IMR-90 (cell line): ENCODE data around the gene HOXB2. TPM values are rescaled to one million over a fixed set of nuclear protein-coding genes. Genes with fewer than 3 reads are reported as not detected.

Source experiments
- ATAC-seq: fragments of 200-7000 bp; cut with Tn5 transposase; 2 replicates; pipeline ENCODE4 v1.9.1; 2020; ENCODE audit warnings: low read depth, mild to moderate bottlenecking, moderate library complexity
- BruUV-seq: library from RNA; stranded (reverse); fragments of 400-500 nt; replicated peaks from 2 replicates; lab custom pipeline; 2021; lab: Mats Ljungman, UMichigan
- CTCF ChIA-PET: fragments of 300-600 bp; formaldehyde crosslinking; extraction: SDS; loops from one replicate; lab custom pipeline; 2021; ENCODE audit warnings: antibody characterized with exemption; lab: Yijun Ruan, JAX
- POLR2A ChIA-PET: fragments of 300-600 bp; sonication (Branson Sonifier 250); formaldehyde crosslinking; loops from one replicate; lab custom pipeline; 2022; ENCODE audit warnings: antibody characterized with exemption; ENCODE audit not compliant: unreplicated experiment; lab: Charles Lee
- DNase-seq: peaks from one replicate; pipeline ENCODE4 v3.0.0; 2013
- H2AFZ ChIP-seq: replicated peaks from 2 replicates; pipeline ENCODE3; 2013; ENCODE audit warnings: low read length, mild to moderate bottlenecking; ENCODE audit not compliant: poor library complexity
- H2AK5ac ChIP-seq: 2 replicates; pipeline ENCODE4 v1.6.1; 2013; ENCODE audit warnings: low read depth, low read length, inconsistent platforms
- H2AK9ac ChIP-seq: replicated peaks from 2 replicates; pipeline ENCODE3; 2013; ENCODE audit warnings: mild to moderate bottlenecking, low read depth, low read length, moderate library complexity; ENCODE audit not compliant: poor library complexity
- H2BK120ac ChIP-seq: 2 replicates; pipeline ENCODE4 v1.6.1; 2013; ENCODE audit warnings: low read depth, low read length, inconsistent platforms
- H2BK15ac ChIP-seq: 3 replicates; pipeline ENCODE4 v1.6.1; 2013; ENCODE audit warnings: low read depth, low read length, inconsistent platforms
- H2BK20ac ChIP-seq: 2 replicates; pipeline ENCODE4 v1.6.1; 2013; ENCODE audit warnings: low read depth, mild to moderate bottlenecking, inconsistent platforms, low read length, moderate library complexity
- H2BK5ac ChIP-seq: 2 replicates; pipeline ENCODE4 v1.6.1; 2013; ENCODE audit warnings: mild to moderate bottlenecking, low read depth, low read length, inconsistent platforms; ENCODE audit not compliant: poor library complexity, severe bottlenecking
- H3K14ac ChIP-seq: replicated peaks from 2 replicates; pipeline ENCODE4 v1.6.1; 2013; ENCODE audit warnings: low read depth, low read length, inconsistent platforms
- H3K18ac ChIP-seq: 2 replicates; pipeline ENCODE4 v1.6.1; 2013; ENCODE audit warnings: low read depth, low read length, control low read depth
- H3K23ac ChIP-seq: 2 replicates; pipeline ENCODE4 v1.6.1; 2013; ENCODE audit warnings: low read depth, low read length, inconsistent platforms
- H3K27ac ChIP-seq: 2 replicates; pipeline ENCODE4 v1.5.1; 2013; ENCODE audit warnings: mild to moderate bottlenecking, control low read depth, low read length; ENCODE audit not compliant: insufficient read depth
- H3K27me3 ChIP-seq: 2 replicates; pipeline ENCODE4 v1.6.1; 2013; ENCODE audit warnings: low read length; ENCODE audit not compliant: control insufficient read depth, insufficient read depth
- H3K36me3 ChIP-seq: 2 replicates; pipeline ENCODE4 v1.6.1; 2013; ENCODE audit warnings: low read length, mixed read lengths; ENCODE audit not compliant: control insufficient read depth, insufficient read depth
- H3K4ac ChIP-seq: 2 replicates; pipeline ENCODE4 v1.6.1; 2013; ENCODE audit warnings: low read depth, low read length, inconsistent platforms
- H3K4me1 ChIP-seq: 2 replicates; pipeline ENCODE4 v1.6.1; 2013; ENCODE audit warnings: low read length, mixed read lengths; ENCODE audit not compliant: control insufficient read depth, insufficient read depth
- H3K4me2 ChIP-seq: 2 replicates; pipeline ENCODE4 v1.6.1; 2013; ENCODE audit warnings: low read depth, mild to moderate bottlenecking, control low read depth, low read length, moderate library complexity
- H3K4me3 ChIP-seq: 2 replicates; pipeline ENCODE4 v1.5.1; 2013; ENCODE audit warnings: low read depth, mild to moderate bottlenecking, control low read depth, low read length, moderate library complexity; ENCODE audit not compliant: insufficient read depth
- H3K56ac ChIP-seq: 2 replicates; pipeline ENCODE4 v1.6.1; 2013; ENCODE audit warnings: low read length, inconsistent platforms; ENCODE audit not compliant: insufficient read depth; ENCODE audit errors: extremely low read depth
- H3K79me1 ChIP-seq, 2 experiments: 2 replicates each; pipeline ENCODE4 v1.6.1; 2013; ENCODE audit warnings: low read length in 2 of 2, inconsistent platforms in 1 of 2, low read depth in 1 of 2
- H3K9ac ChIP-seq: 2 replicates; pipeline ENCODE4 v1.6.1; 2013; ENCODE audit warnings: low read depth, low read length, control low read depth
- H3K9me1 ChIP-seq: 2 replicates; pipeline ENCODE4 v1.6.1; 2013; ENCODE audit warnings: low read length, inconsistent platforms; ENCODE audit not compliant: insufficient read depth
- H3K9me3 ChIP-seq: 2 replicates; pipeline ENCODE4 v1.6.1; 2013; ENCODE audit warnings: low read length; ENCODE audit not compliant: control insufficient read depth, insufficient read depth
- H4K20me1 ChIP-seq: 2 replicates; pipeline ENCODE4 v1.6.1; 2013; ENCODE audit warnings: low read length, inconsistent platforms; ENCODE audit not compliant: insufficient read depth
- H4K5ac ChIP-seq: 2 replicates; pipeline ENCODE4 v1.6.1; 2013; ENCODE audit warnings: mild to moderate bottlenecking, low read depth, low read length, control low read depth
- H4K8ac ChIP-seq, 2 experiments: 2 replicates each; pipeline ENCODE4 v1.6.1; 2013; ENCODE audit warnings: low read depth in 2 of 2, low read length in 2 of 2, control low read depth in 1 of 2, inconsistent platforms in 1 of 2
- H4K91ac ChIP-seq: 2 replicates; pipeline ENCODE4 v1.6.1; 2013; ENCODE audit warnings: low read depth, low read length, inconsistent platforms; ENCODE audit not compliant: insufficient read depth
- CEBPB ChIP-seq: IDR thresholded peaks from 2 replicates; pipeline ENCODE4 v1.6.1; 2012; ENCODE audit warnings: low read depth, low read length, improper control_type of control experiment
- CHD1 ChIP-seq: IDR thresholded peaks from 2 replicates; pipeline ENCODE4 v1.6.1; 2012; ENCODE audit warnings: low read depth, low read length, improper control_type of control experiment
- CTCF ChIP-seq: conservative IDR thresholded peaks from 2 replicates; pipeline ENCODE4 v1.5.1; 2012; ENCODE audit warnings: mild to moderate bottlenecking, low read depth, low read length, improper control_type of control experiment
- FOS ChIP-seq: fragments of 150-350 bp; IDR thresholded peaks from 2 replicates; pipeline ENCODE4 v1.6.1; 2016; ENCODE audit warnings: low read depth, low read length
- MAFK ChIP-seq: IDR thresholded peaks from 2 replicates; pipeline ENCODE4 v1.6.1; 2012; ENCODE audit warnings: low read depth, low read length, improper control_type of control experiment
- MAZ ChIP-seq: IDR thresholded peaks from 2 replicates; pipeline ENCODE4 v1.6.1; 2012; ENCODE audit warnings: low read depth, mild to moderate bottlenecking, low read length, improper control_type of control experiment, moderate library complexity, borderline replicate concordance
- MXI1 ChIP-seq: IDR thresholded peaks from 2 replicates; pipeline ENCODE4 v1.6.1; 2012; ENCODE audit warnings: low read depth, mild to moderate bottlenecking, low read length, moderate library complexity, borderline replicate concordance
- RAD21 ChIP-seq: IDR thresholded peaks from 2 replicates; pipeline ENCODE4 v1.6.1; 2012; ENCODE audit warnings: low read length, improper control_type of control experiment
- RCOR1 ChIP-seq: IDR thresholded peaks from 2 replicates; pipeline ENCODE4 v1.6.1; 2012; ENCODE audit warnings: mild to moderate bottlenecking, low read length, improper control_type of control experiment; ENCODE audit not compliant: insufficient replicate concordance
- RFX5 ChIP-seq: IDR thresholded peaks from 2 replicates; pipeline ENCODE4 v1.8.0; 2012; ENCODE audit warnings: low read depth, mild to moderate bottlenecking, low read length, moderate library complexity
- WGBS, 2 experiments: methylation state at CpG; one replicate each; pipeline versions ENCODE4 v1.1.5 to v1.1.7; 2013; ENCODE audit warnings: missing lambda C conversion rate in 2 of 2; ENCODE audit not compliant: insufficient read length in 1 of 2; ENCODE audit errors: extremely low coverage in 2 of 2; 5-methylcytosine and 5-hydroxymethylcytosine counted together
- dilution Hi-C: fragments of 300-500 bp; cut with HindIII; formaldehyde crosslinking; loops from one replicate; pipeline ENCODE4 v1.14.3; 2018; ENCODE audit warnings: low sequenced_read_pairs; ENCODE audit not compliant: unreplicated experiment
- in situ Hi-C: fragments of 300-500 bp; cut with MboI; formaldehyde crosslinking; loops from 3 replicates; pipeline ENCODE4 v1.14.3; 2019; ENCODE audit warnings: low sequenced_read_pairs, inconsistent platforms, mixed read lengths
- intact Hi-C: fragments of 100-400 bp; cut with micrococcal nuclease; formaldehyde crosslinking; loops from 2 replicates; pipeline ENCODE4 v1.10.0; 2022
- polyA plus RNA-seq, 3 experiments: library from polyadenylated mRNA; depleted of rRNA; stranded (reverse); fragments of >200 nt; gene quantifications; 2 replicates each; pipeline ENCODE4 v1.2.3, GENCODE V29; 2012; ENCODE audit warnings: low replicate concordance in 1 of 3
- total RNA-seq: library from RNA; depleted of rRNA; stranded (reverse); fragments of >200 nt; gene quantifications from 2 replicates; pipeline ENCODE4 v1.2.3, GENCODE V29; 2012
- TF ChIP-seq, protein P1 (sequence below): fragments of 150-350 bp; IDR thresholded peaks from 2 replicates; pipeline ENCODE4 v1.6.1; 2016; ENCODE audit warnings: low read depth, mild to moderate bottlenecking, low read length, moderate library complexity, borderline replicate concordance

The HOXB2 gene
- total and polyA plus RNA-seq, 2 of the 4 experiments (the other 2 are of a cell fraction) = 2.7 to 29.9 TPM

GRCh38 chr17:48589831-48590606, 45.1 kb upstream of the HOXB2 start, which contains the start of gene HOXB3 (continued):
- TF ChIP-seq MAZ = 0 out of 2 replicates have a peak, but pooled peaks have one; percentile 7
- 0 out of 2 replicates have a peak, but pooled peaks have one; percentile 29 for TF ChIP-seq CHD1

GRCh38 chr17:48589060-48589830, 44.3 kb upstream of the HOXB2 start:
- H3K4me1 ChIP-seq = peaks cover 3% of the 10 kb centered on the region; the same call in 1 of the 2 replicates
- H2BK120ac ChIP-seq = peak overlapping the region; percentile 97
- peak overlapping the region; percentile 100 for H3K9ac ChIP-seq
- intact Hi-C loops = no loop called here
- H3K9me1 ChIP-seq = no peaks in the 10 kb centered on the region
- H3K4me2 ChIP-seq = peak overlapping the region; percentile 98
- H3K23ac ChIP-seq = peak overlapping the region; percentile 100
- H3K36me3 ChIP-seq = peaks cover 10% of the 10 kb centered on the region; the same call in 1 of the 2 replicates
- TSS peak; percentile 29 for BruUV-seq
- no peaks in the 10 kb centered on the region for H3K79me1 ChIP-seq
- no peaks in the 10 kb centered on the region for H3K27me3 ChIP-seq
- DNase-seq (peak; percentile 17), ATAC-seq (no peak)
- H3K14ac ChIP-seq = peak overlapping the region; percentile 99
- ChIA-PET CTCF (interaction anchor here (0.6 to 2.6 kb wide), 4 partner anchors 33 to 237 kb away, joined by 3 to 15 read pairs (median 4); no protein-coding TSS in a partner anchor), POLR2A (interaction anchor here (0.5 to 1.0 kb wide), 8 partner anchors 9 to 191 kb away, joined by 3 to 9 read pairs (median 3); no protein-coding TSS in a partner anchor)
- peak overlapping the region; percentile 95 for H2AK5ac ChIP-seq
- H3K4me3 ChIP-seq = peak overlapping the region; percentile 91
- H4K5ac ChIP-seq = peak overlapping the region; percentile 92
- no peaks in the 10 kb centered on the region; the same call in 1 of the 2 replicates for H4K20me1 ChIP-seq
- H2BK5ac ChIP-seq = peak overlapping the region; percentile 99
- peak overlapping the region; percentile 8 for H2AFZ ChIP-seq
- peak overlapping the region; percentile 55 for H2BK20ac ChIP-seq
- H3K4ac ChIP-seq = peak overlapping the region; percentile 99
- dilution Hi-C loops = no loop called here
- peak overlapping the region; percentile 94 for H2AK9ac ChIP-seq
- H4K91ac ChIP-seq = peak overlapping the region; percentile 99
- peak overlapping the region; percentile 99 for H3K27ac ChIP-seq
- H2BK15ac ChIP-seq = peak overlapping the region; percentile 95; the same call in 2 of the 3 replicates
- H3K18ac ChIP-seq = peak overlapping the region; percentile 96
- no peaks in the 10 kb centered on the region for H3K9me3 ChIP-seq
- peak overlapping the region; percentile 100 for H3K56ac ChIP-seq
- in situ Hi-C loops = no loop called here
- H4K8ac ChIP-seq = peak overlapping the region; percentile 96 to 99
- WGBS, 2 experiments = no CpG with 5 or more reads among the region's 10 CpGs
- TF ChIP-seq FOS (no peak), CTCF (no peak), RAD21 (no peak), RFX5 (no peak), MXI1 (no peak), CEBPB (no peak), MAFK (no peak), RCOR1 (no peak)
- TF ChIP-seq, protein P1, sequence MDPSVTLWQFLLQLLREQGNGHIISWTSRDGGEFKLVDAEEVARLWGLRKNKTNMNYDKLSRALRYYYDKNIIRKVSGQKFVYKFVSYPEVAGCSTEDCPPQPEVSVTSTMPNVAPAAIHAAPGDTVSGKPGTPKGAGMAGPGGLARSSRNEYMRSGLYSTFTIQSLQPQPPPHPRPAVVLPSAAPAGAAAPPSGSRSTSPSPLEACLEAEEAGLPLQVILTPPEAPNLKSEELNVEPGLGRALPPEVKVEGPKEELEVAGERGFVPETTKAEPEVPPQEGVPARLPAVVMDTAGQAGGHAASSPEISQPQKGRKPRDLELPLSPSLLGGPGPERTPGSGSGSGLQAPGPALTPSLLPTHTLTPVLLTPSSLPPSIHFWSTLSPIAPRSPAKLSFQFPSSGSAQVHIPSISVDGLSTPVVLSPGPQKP = no peak
